Measurements from ENCODE around the gene WASHC4.
A peak's percentile ranks its signal among the peaks of the same experiment; 100 is the strongest.

The WASHC4 gene, protein sequence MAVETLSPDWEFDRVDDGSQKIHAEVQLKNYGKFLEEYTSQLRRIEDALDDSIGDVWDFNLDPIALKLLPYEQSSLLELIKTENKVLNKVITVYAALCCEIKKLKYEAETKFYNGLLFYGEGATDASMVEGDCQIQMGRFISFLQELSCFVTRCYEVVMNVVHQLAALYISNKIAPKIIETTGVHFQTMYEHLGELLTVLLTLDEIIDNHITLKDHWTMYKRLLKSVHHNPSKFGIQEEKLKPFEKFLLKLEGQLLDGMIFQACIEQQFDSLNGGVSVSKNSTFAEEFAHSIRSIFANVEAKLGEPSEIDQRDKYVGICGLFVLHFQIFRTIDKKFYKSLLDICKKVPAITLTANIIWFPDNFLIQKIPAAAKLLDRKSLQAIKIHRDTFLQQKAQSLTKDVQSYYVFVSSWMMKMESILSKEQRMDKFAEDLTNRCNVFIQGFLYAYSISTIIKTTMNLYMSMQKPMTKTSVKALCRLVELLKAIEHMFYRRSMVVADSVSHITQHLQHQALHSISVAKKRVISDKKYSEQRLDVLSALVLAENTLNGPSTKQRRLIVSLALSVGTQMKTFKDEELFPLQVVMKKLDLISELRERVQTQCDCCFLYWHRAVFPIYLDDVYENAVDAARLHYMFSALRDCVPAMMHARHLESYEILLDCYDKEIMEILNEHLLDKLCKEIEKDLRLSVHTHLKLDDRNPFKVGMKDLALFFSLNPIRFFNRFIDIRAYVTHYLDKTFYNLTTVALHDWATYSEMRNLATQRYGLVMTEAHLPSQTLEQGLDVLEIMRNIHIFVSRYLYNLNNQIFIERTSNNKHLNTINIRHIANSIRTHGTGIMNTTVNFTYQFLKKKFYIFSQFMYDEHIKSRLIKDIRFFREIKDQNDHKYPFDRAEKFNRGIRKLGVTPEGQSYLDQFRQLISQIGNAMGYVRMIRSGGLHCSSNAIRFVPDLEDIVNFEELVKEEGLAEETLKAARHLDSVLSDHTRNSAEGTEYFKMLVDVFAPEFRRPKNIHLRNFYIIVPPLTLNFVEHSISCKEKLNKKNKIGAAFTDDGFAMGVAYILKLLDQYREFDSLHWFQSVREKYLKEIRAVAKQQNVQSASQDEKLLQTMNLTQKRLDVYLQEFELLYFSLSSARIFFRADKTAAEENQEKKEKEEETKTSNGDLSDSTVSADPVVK

DNA sequence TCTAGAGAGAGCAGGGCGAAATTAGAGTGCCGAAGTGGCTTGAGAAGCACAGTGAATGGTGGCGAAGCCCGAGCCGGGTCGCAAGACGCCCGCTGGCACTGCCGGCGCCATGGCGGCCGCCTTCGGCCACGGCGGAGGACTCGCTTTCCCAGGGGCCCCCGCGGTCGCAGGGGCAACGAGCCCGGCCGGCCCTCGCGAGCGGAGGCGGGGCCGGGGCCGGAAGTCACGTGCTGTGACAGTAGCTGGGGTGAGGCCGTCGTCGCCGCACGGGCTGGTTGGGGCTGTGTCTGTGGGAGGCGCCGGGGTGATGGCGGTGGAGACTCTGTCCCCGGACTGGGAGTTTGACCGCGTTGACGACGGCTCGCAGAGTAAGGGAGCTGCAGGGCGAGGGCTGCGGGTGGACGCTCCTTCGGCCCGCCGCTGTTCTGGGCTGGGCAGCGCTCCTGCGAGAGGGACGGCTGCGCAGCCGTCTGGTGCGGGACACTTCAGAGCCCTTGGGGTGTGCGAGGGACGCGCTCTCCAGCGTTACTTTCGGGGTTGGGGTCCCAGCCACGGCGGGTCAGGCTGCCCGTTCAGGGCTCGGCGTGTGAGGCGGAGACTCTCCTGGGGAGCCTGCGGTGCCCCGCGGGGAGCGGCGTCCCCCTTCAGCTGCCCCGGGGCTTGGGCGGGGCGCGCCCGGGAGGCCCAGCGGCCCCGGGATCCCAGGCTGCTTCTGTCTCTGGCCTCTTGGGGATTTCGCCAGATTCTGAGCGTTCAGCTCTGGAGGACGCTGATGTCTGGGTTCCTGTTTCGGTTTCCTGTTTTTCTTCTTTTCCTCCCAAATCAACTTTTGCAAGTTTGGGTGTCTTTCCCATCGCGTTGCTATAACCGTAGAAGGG, at the start of gene WASHC4:
Gene WASHC4 (plus strand): TSS at position 238 of the 878 bp plus-strand sequence. CDS start 70 bp downstream, at position 308.
- POLR2A ChIA-PET = interaction anchor here (0.7 to 1.5 kb wide), 9 partner anchors 8 to 104 kb away, joined by 3 to 7 read pairs (median 3); no protein-coding TSS in a partner anchor
- DNase-seq (ENCODE audit: extremely low spot score) = peak; percentile 96
- TF ChIP-seq PKNOX1 (IDR thresholded peaks at IDR 0.05) (no peak), L3MBTL2 (conservative IDR thresholded peaks at IDR 0.05) (peak; percentile 61; the same call in 1 of the 2 replicates), BHLHE40 (IDR thresholded peaks at IDR 0.05; ENCODE audit: borderline replicate concordance) (no peak), FOXM1 (IDR thresholded peaks at IDR 0.05; ENCODE audit: borderline replicate concordance) (no peak), TARDBP (IDR thresholded peaks at IDR 0.05) (no peak), ARNT (IDR thresholded peaks at IDR 0.05) (no peak), ELF4 (IDR thresholded peaks at IDR 0.05) (peak; percentile 13; the same call in 1 of the 2 replicates)
- CTCF ChIA-PET = interaction anchor here (0.8 to 0.9 kb wide), 2 partner anchors 170 to 317 kb away, joined by 3 to 9 read pairs; no protein-coding TSS in a partner anchor

DNA sequence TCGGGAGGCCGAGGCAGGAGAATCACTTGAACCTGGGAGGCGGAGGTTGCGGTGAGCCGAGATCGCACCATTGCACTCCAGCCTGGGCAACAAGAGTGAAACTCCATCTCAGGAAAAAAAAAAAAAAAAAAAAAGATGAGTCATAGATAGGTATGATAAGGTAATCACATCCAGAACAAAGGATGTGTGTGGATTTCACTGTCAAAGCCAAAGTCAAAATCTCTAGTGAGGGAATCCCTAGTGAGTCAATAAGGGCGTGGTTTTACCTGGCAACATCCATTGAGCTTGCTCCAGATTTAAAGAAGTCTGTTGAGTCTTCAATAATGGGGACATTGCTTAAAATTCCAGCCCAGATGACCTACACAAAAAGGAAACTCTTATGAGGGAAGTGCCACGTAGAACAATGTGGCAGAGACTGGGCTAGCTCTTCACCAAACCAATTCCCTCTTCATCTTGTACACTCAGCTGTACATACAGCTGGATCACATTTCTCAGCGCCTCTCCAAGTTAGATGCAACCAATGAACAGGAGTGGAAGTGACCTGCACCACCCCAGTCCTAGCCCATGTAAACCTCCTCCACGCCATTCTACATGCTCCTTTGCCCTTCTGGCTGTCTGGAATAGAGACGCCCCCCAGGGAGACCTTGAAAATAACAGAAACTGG, 46.7 kb upstream of the WASHC4 start:
- ChIA-PET CTCF (no interaction called here), POLR2A (no interaction called here)
- no peak for DNase-seq (ENCODE audit: extremely low spot score)
- no peak for TF ChIP-seq FOXM1 (IDR thresholded peaks at IDR 0.05; ENCODE audit: borderline replicate concordance)
- no peak for TF ChIP-seq BHLHE40 (IDR thresholded peaks at IDR 0.05; ENCODE audit: borderline replicate concordance)
- TF ChIP-seq NFRKB (IDR thresholded peaks at IDR 0.05) = no peak
- no peak for TF ChIP-seq SP1 (IDR thresholded peaks at IDR 0.05)
- TF ChIP-seq CTBP1 (IDR thresholded peaks at IDR 0.05; ENCODE audit: borderline replicate concordance) = no peak
- TF ChIP-seq PKNOX1 (IDR thresholded peaks at IDR 0.05) = no peak
- TF ChIP-seq ARNT (IDR thresholded peaks at IDR 0.05) = no peak
- TF ChIP-seq LEF1 (IDR thresholded peaks at IDR 0.05; ENCODE audit: borderline replicate concordance) = no peak
- no peak for TF ChIP-seq ELF4 (IDR thresholded peaks at IDR 0.05)
- TF ChIP-seq FOXK2 (IDR thresholded peaks at IDR 0.05) = no peak
- TF ChIP-seq HDGF (IDR thresholded peaks at IDR 0.05; ENCODE audit: borderline replicate concordance) = no peak
- TF ChIP-seq L3MBTL2 (conservative IDR thresholded peaks at IDR 0.05) = no peak
- TF ChIP-seq SUZ12 (IDR thresholded peaks at IDR 0.05) = no peak
- no peak for TF ChIP-seq FOXA1 (IDR thresholded peaks at IDR 0.05)
- TF ChIP-seq TARDBP (IDR thresholded peaks at IDR 0.05) = no peak

- ChIA-PET POLR2A (no interaction called here), CTCF (interaction anchor here (0.7 to 1.4 kb wide), 3 partner anchors 12 to 758 kb away, joined by 3 to 5 read pairs (median 3); no protein-coding TSS in a partner anchor)
- TF ChIP-seq LEF1 (IDR thresholded peaks at IDR 0.05; ENCODE audit: borderline replicate concordance) (no peak), FOXA1 (IDR thresholded peaks at IDR 0.05) (no peak), BHLHE40 (IDR thresholded peaks at IDR 0.05; ENCODE audit: borderline replicate concordance) (no peak), TARDBP (IDR thresholded peaks at IDR 0.05) (no peak), SUZ12 (IDR thresholded peaks at IDR 0.05) (no peak), FOXK2 (IDR thresholded peaks at IDR 0.05) (no peak)
- peak; percentile 10 for DNase-seq (ENCODE audit: extremely low spot score)
These were observed 42.9 kb upstream of the WASHC4 start for GRCh38 chr12:105064564-105065178.

DNA sequence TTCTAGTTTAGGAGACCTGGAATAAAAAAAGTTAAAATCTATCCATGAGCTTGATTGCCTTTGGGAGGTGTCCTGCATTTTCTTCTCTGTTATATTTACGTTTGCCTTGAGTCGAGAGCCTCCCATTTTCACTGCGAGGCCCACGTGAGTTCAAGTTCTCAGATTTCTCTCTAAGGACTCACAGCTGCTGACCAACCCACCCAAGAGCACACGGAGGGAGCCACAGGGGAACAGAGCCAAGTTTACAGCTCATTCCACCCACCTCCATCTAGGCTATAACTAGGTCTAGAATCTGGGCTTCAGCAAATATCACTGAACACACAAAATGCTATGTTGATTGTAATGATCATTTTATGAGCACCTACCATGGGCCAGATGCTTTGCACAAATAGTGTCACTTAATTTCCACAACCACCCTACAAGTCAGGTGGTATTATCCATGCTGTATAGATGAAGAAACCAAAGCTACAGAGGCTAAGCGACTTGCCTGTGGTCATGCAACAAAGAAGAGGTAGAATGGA, 40.0 kb upstream of the WASHC4 start:
- no peak for TF ChIP-seq ELF4 (IDR thresholded peaks at IDR 0.05)
- TF ChIP-seq ARNT (IDR thresholded peaks at IDR 0.05) = no peak
- no peak for TF ChIP-seq L3MBTL2 (conservative IDR thresholded peaks at IDR 0.05)
- TF ChIP-seq FOXK2 (IDR thresholded peaks at IDR 0.05) = no peak
- no peak for TF ChIP-seq FOXA1 (IDR thresholded peaks at IDR 0.05)
- no peak for TF ChIP-seq NFRKB (IDR thresholded peaks at IDR 0.05)
- TF ChIP-seq LEF1 (IDR thresholded peaks at IDR 0.05; ENCODE audit: borderline replicate concordance) = no peak
- TF ChIP-seq FOXM1 (IDR thresholded peaks at IDR 0.05; ENCODE audit: borderline replicate concordance) = no peak
- TF ChIP-seq BHLHE40 (IDR thresholded peaks at IDR 0.05; ENCODE audit: borderline replicate concordance) = no peak
- TF ChIP-seq SUZ12 (IDR thresholded peaks at IDR 0.05) = no peak
- TF ChIP-seq CTBP1 (IDR thresholded peaks at IDR 0.05; ENCODE audit: borderline replicate concordance) = no peak
- POLR2A ChIA-PET = interaction anchor here (0.9 kb wide), 1 partner anchor 13 kb away, joined by 3 read pairs; no protein-coding TSS in a partner anchor
- CTCF ChIA-PET = interaction anchor here (2.4 kb wide), 1 partner anchor 686 kb away, joined by 7 read pairs; no protein-coding TSS in a partner anchor
- no peak for DNase-seq (ENCODE audit: extremely low spot score)

Data from HEK293T (cell line).